CD4-positive, alpha-beta T cell (primary cell): ENCODE measurements around the gene MGAT5. TPM values are rescaled to one million over a fixed set of nuclear protein-coding genes. Genes with fewer than 3 reads are reported as not detected.

ENCODE experiments used
- ATAC-seq: fragments of 200-7000 bp; cut with Tn5 transposase; one replicate; pipeline ENCODE4 v1.10.0; 2022; ENCODE audit warnings: mild to moderate bottlenecking; ENCODE audit not compliant: poor library complexity
- CTCF ChIA-PET: fragments of 350-600 bp; sonication (Branson Sonifier 250); formaldehyde crosslinking; loops from one replicate; lab custom pipeline; 2021; ENCODE audit warnings: antibody characterized with exemption, inconsistent platforms; lab: Charles Lee
- POLR2A ChIA-PET: fragments of 350-600 bp; sonication (Branson Sonifier 250); formaldehyde crosslinking; loops from one replicate; lab custom pipeline; 2021; ENCODE audit warnings: antibody characterized with exemption, inconsistent platforms; lab: Charles Lee
- DNase-seq, 14 experiments: peaks; one replicate each; pipeline ENCODE4 v3.0.0-alpha.2; 2013 to 2020; ENCODE audit warnings: mixed read lengths in 2 of 14
- H3K27ac ChIP-seq, 2 donors: one replicate each; pipeline versions ENCODE4 v1.5.1 to v1.7.0; 2013; ENCODE audit warnings: low read length in 2 of 2, low read depth in 1 of 2, mild to moderate bottlenecking in 1 of 2
- H3K27me3 ChIP-seq, 2 experiments: 1 replicate in 1 of 2; 2 replicates in 1 of 2; pipeline versions ENCODE4 v1.6.1 to v1.7.0; 2013; ENCODE audit warnings: low read length in 2 of 2, control low read depth in 1 of 2, mild to moderate bottlenecking in 1 of 2, moderate library complexity in 1 of 2; ENCODE audit not compliant: insufficient read depth in 2 of 2, control insufficient read depth in 1 of 2
- H3K36me3 ChIP-seq: one replicate; pipeline ENCODE4 v1.6.1; 2013; ENCODE audit warnings: low read length, control low read depth; ENCODE audit not compliant: insufficient read depth
- H3K4me1 ChIP-seq: one replicate; pipeline ENCODE4 v1.6.1; 2013; ENCODE audit warnings: low read length, control low read depth; ENCODE audit not compliant: insufficient read depth
- H3K4me3 ChIP-seq: one replicate; pipeline ENCODE4 v1.5.1; 2013; ENCODE audit warnings: mild to moderate bottlenecking, low read length, moderate library complexity
- H3K9me3 ChIP-seq, 2 experiments: 1 replicate in 1 of 2; 2 replicates in 1 of 2; pipeline versions ENCODE4 v1.6.1 to v1.7.0; 2013; ENCODE audit warnings: low read length in 2 of 2, mild to moderate bottlenecking in 2 of 2, control low read depth in 1 of 2, moderate library complexity in 1 of 2; ENCODE audit not compliant: control insufficient read depth in 1 of 2, insufficient read depth in 1 of 2
- H3K27ac Mint-ChIP-seq: one replicate; pipeline ENCODE4 v1.8.0; 2020; ENCODE audit warnings: mixed read lengths
- H3K27me3 Mint-ChIP-seq: one replicate; pipeline ENCODE4 v1.8.0; 2021; ENCODE audit warnings: mixed read lengths
- H3K36me3 Mint-ChIP-seq: one replicate; pipeline ENCODE4 v1.8.0; 2021; ENCODE audit warnings: low read depth, mixed read lengths
- H3K4me1 Mint-ChIP-seq: one replicate; pipeline ENCODE4 v1.8.0; 2021; ENCODE audit warnings: low read depth, mixed read lengths
- H3K4me3 Mint-ChIP-seq: one replicate; pipeline ENCODE4 v1.8.0; 2020; ENCODE audit warnings: mild to moderate bottlenecking, mixed read lengths
- H3K9me3 Mint-ChIP-seq: one replicate; pipeline ENCODE4 v1.8.0; 2020; ENCODE audit warnings: mixed read lengths
- intact Hi-C, 2 experiments: fragments of 100-400 bp; cut with DNase I in 1 of 2; cut with micrococcal nuclease in 1 of 2; formaldehyde crosslinking; loops; one replicate each; pipeline versions ENCODE4 v1.15.1 to v1.9.0; 2023 to 2025; cut with DNase I, micrococcal nuclease
- total RNA-seq, 174 experiments: library from RNA in 2 of 174; stranded (reverse) in 2 of 174; gene quantifications; one replicate each; pipeline ENCODE4 v1.2.3 and lab custom pipeline; 2021 to 2026
- TF ChIP-seq, protein P1 (sequence below): fragments of 200-600 bp; IDR thresholded peaks from one replicate; pipeline ENCODE4 v1.8.0; 2022; ENCODE audit warnings: antibody characterized with exemption, mild to moderate bottlenecking

Gene MGAT5
- total RNA-seq, 2 experiments from 2014 or later = 77.5 to 77.8 TPM

DNA sequence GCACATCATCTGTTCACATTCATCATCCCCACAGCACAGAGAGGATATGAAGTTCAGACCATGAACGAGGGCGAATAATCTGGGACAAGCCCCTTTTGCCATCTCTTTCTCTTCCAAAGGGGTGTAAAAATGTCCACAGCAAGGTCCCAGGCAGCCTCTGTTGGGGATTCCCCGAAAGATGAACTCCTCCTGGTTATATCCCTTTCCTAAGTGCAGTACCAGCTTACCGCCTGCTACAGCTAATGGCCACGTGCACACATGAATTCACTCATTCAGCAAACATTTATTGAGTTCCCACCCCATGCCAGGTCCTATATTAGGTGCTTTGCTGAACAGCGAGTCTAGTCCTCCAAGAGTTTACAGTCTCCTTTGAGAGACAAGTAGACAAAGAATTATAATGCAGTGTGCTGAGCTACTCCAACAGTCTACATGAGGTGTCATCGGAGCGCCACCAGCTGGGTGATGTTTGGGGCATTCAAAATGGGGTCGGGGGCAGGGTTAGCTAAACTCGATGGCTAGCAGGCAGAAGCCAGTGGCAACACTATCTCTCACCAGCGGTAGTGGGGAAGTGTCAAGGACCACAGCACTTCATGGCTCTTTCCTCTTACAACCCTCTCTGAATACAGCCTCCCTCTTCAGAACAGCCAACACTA lies 236.0 kb downstream of the MGAT5 start:
- TF ChIP-seq, protein P1, sequence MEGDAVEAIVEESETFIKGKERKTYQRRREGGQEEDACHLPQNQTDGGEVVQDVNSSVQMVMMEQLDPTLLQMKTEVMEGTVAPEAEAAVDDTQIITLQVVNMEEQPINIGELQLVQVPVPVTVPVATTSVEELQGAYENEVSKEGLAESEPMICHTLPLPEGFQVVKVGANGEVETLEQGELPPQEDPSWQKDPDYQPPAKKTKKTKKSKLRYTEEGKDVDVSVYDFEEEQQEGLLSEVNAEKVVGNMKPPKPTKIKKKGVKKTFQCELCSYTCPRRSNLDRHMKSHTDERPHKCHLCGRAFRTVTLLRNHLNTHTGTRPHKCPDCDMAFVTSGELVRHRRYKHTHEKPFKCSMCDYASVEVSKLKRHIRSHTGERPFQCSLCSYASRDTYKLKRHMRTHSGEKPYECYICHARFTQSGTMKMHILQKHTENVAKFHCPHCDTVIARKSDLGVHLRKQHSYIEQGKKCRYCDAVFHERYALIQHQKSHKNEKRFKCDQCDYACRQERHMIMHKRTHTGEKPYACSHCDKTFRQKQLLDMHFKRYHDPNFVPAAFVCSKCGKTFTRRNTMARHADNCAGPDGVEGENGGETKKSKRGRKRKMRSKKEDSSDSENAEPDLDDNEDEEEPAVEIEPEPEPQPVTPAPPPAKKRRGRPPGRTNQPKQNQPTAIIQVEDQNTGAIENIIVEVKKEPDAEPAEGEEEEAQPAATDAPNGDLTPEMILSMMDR = no peak
- Histone ChIP-seq H3K4me1 (no peaks in the 10 kb centered on the region), H3K36me3 (no peaks in the 10 kb centered on the region), H3K9me3 (no peaks in the 10 kb centered on the region), H3K27ac (no peak overlapping the region), H3K4me3 (no peak overlapping the region), H3K27me3 (peaks cover 0 to 2% of the 10 kb centered on the region in 2 experiments)
- Mint-ChIP-seq H3K4me1 (no peaks in the 10 kb centered on the region), H3K4me3 (no peak overlapping the region), H3K27ac (no peak overlapping the region), H3K9me3 (no peaks in the 10 kb centered on the region), H3K27me3 (peaks cover 18% of the 10 kb centered on the region), H3K36me3 (no peaks in the 10 kb centered on the region)
- ChIA-PET CTCF (no interaction called here), POLR2A (no interaction called here)
- intact Hi-C loops = no loop called here
- DNase-seq = no peak
- no peak for ATAC-seq

DNA sequence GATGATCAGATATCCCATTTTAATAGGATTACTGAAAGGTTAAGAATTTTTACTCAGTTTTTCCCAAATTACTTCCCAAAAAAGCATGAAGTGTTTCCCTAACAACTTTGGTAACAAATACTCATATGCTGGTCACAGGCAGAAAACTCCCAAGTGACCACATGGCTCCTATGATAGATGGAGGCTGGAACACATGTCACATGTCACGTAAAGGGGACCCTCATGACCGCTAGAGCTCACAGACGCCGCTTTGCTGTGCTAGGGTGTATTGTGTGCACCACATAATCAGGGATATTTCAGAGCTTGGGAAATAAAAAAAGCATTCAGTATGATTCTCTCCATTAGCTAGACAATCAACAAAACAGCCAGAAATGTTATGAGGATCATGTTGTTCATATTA lies 236.7 kb downstream of the MGAT5 start:
- H3K4me1 Mint-ChIP-seq = no peaks in the 10 kb centered on the region
- H3K27ac ChIP-seq = no peak overlapping the region
- no peaks in the 10 kb centered on the region for H3K9me3 ChIP-seq
- ChIA-PET CTCF (no interaction called here), POLR2A (interaction anchor here (0.8 kb wide), 1 partner anchor 398 kb away, joined by 3 read pairs; no protein-coding TSS in a partner anchor)
- H3K4me3 Mint-ChIP-seq = no peak overlapping the region
- H3K27ac Mint-ChIP-seq = no peak overlapping the region
- TF ChIP-seq, protein P1 = no peak
- intact Hi-C loops = no loop called here
- no peaks in the 10 kb centered on the region for H3K36me3 ChIP-seq
- H3K27me3 ChIP-seq = peaks cover 0 to 3% of the 10 kb centered on the region in 2 experiments
- H3K4me3 ChIP-seq = no peak overlapping the region
- ATAC-seq (no peak), DNase-seq (no peak)
- peaks cover 21% of the 10 kb centered on the region for H3K27me3 Mint-ChIP-seq
- H3K9me3 Mint-ChIP-seq = no peaks in the 10 kb centered on the region
- H3K36me3 Mint-ChIP-seq = no peaks in the 10 kb centered on the region
- no peaks in the 10 kb centered on the region for H3K4me1 ChIP-seq

DNA sequence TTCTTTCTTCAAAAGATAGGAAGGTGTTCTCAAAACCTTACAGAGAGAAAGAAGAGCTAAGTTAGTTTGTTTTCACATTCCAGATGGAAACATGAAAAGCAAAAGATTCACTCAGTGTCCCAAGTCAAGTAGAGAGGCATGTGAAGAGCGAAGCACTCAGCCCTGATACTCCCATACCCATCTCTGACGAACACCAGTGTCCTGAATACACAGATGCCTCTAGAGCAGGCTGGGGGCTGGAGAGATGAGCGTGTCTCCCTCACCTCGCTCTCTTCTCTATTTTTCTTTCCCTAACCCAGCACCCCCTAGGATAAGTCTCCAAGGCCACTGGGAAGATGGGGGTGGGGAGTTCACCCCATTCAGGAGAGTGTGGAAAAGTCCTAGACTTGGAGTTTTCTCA lies 237.2 kb downstream of the MGAT5 start:
- Histone ChIP-seq H3K9me3 (no peaks in the 10 kb centered on the region), H3K36me3 (no peaks in the 10 kb centered on the region), H3K4me1 (no peaks in the 10 kb centered on the region), H3K27ac (no peak overlapping the region), H3K27me3 (peaks cover 0 to 3% of the 10 kb centered on the region in 2 experiments), H3K4me3 (no peak overlapping the region)
- TF ChIP-seq, protein P1 = no peak
- CTCF ChIA-PET = no interaction called here
- H3K27ac Mint-ChIP-seq = no peak overlapping the region
- POLR2A ChIA-PET = interaction anchor here (0.8 kb wide), 1 partner anchor 397 kb away, joined by 3 read pairs; no protein-coding TSS in a partner anchor
- no peak overlapping the region for H3K4me3 Mint-ChIP-seq
- intact Hi-C loops = no loop called here
- no peaks in the 10 kb centered on the region for H3K36me3 Mint-ChIP-seq
- ATAC-seq = no peak
- H3K27me3 Mint-ChIP-seq = peaks cover 21% of the 10 kb centered on the region
- DNase-seq = no peak
- H3K4me1 Mint-ChIP-seq = no peaks in the 10 kb centered on the region
- H3K9me3 Mint-ChIP-seq = no peaks in the 10 kb centered on the region
